Measurements from ENCODE around the gene RAB37. TPM values are rescaled to one million over a fixed set of nuclear protein-coding genes. Genes with fewer than 3 reads are reported as not detected.

RAB37 gene
- total and polyA plus RNA-seq, 7 experiments from 2014 or later: 23.6 to 58.5 (median 30.7) TPM

GRCh38 chr17:74722782-74723181, 14.3 kb upstream of the RAB37 start:
- Mint-ChIP-seq H3K27ac (no peak overlapping the region), H3K4me3 (no peak overlapping the region), H3K9me3 (no peaks in the 10 kb centered on the region), H3K27me3 (peaks cover 0 to 33% (median 0%) of the 10 kb centered on the region in 5 donors), H3K4me1 (no peaks in the 10 kb centered on the region), H3K36me3 (no peaks in the 10 kb centered on the region)
- Histone ChIP-seq H3K36me3 (ENCODE audit: control insufficient read depth in 2 of 3, insufficient read depth in 3 of 3, low read length in 3 of 3) (no peaks in the 10 kb centered on the region), H3K4me3 (ENCODE audit: low read length) (no peak overlapping the region), H3K4me1 (ENCODE audit: control insufficient read depth in 2 of 2, insufficient read depth in 2 of 2, low read length in 2 of 2) (no peaks in the 10 kb centered on the region), H3K27ac (ENCODE audit: low read depth, low read length) (no peak overlapping the region), H3K27me3 (ENCODE audit: control insufficient read depth in 2 of 2, insufficient read depth in 2 of 2, low read length in 2 of 2) (no peaks in the 10 kb centered on the region), H3K9me3 (ENCODE audit: control insufficient read depth in 2 of 3, low read length in 3 of 3) (no peaks in the 10 kb centered on the region)
- intact Hi-C loops (cut with micrococcal nuclease): no loop called here
- ATAC-seq: no peak
- CTCF ChIA-PET: no interaction called here
- DNase-seq: no peak
- POLR2A ChIA-PET: no interaction called here

GRCh38 chr17:74723891-74724290, 13.2 kb upstream of the RAB37 start:
- ATAC-seq: no peak
- Histone ChIP-seq H3K4me3 (ENCODE audit: low read length) (no peak overlapping the region), H3K27ac (ENCODE audit: low read depth, low read length) (no peak overlapping the region), H3K4me1 (ENCODE audit: control insufficient read depth in 2 of 2, insufficient read depth in 2 of 2, low read length in 2 of 2) (peaks cover 0 to 6% of the 10 kb centered on the region in 2 donors), H3K9me3 (ENCODE audit: control insufficient read depth in 2 of 3, low read length in 3 of 3) (no peaks in the 10 kb centered on the region), H3K27me3 (ENCODE audit: control insufficient read depth in 2 of 2, insufficient read depth in 2 of 2, low read length in 2 of 2) (no peaks in the 10 kb centered on the region), H3K36me3 (ENCODE audit: control insufficient read depth in 2 of 3, insufficient read depth in 3 of 3, low read length in 3 of 3) (no peaks in the 10 kb centered on the region)
- Mint-ChIP-seq H3K9me3 (no peaks in the 10 kb centered on the region), H3K4me1 (no peaks in the 10 kb centered on the region), H3K4me3 (no peak overlapping the region), H3K27ac (no peak overlapping the region), H3K36me3 (no peaks in the 10 kb centered on the region), H3K27me3 (peaks cover 0 to 26% (median 0%) of the 10 kb centered on the region in 5 donors)
- POLR2A ChIA-PET: no interaction called here
- intact Hi-C loops (cut with micrococcal nuclease): no loop called here
- CTCF ChIA-PET: no interaction called here
- no peak for DNase-seq

GRCh38 chr17:74725111-74725510, 11.9 kb upstream of the RAB37 start:
- intact Hi-C loops (cut with micrococcal nuclease): no loop called here
- Mint-ChIP-seq H3K36me3 (no peaks in the 10 kb centered on the region), H3K9me3 (no peaks in the 10 kb centered on the region), H3K4me3 (no peak overlapping the region), H3K4me1 (peaks cover 0 to 2% (median 0%) of the 10 kb centered on the region in 7 donors), H3K27me3 (peaks cover 0 to 19% (median 0%) of the 10 kb centered on the region in 5 donors), H3K27ac (no peak overlapping the region)
- Histone ChIP-seq H3K27me3 (ENCODE audit: control insufficient read depth in 2 of 2, insufficient read depth in 2 of 2, low read length in 2 of 2) (no peaks in the 10 kb centered on the region), H3K4me1 (ENCODE audit: control insufficient read depth in 2 of 2, insufficient read depth in 2 of 2, low read length in 2 of 2) (peaks cover 0 to 18% of the 10 kb centered on the region in 2 donors), H3K4me3 (ENCODE audit: low read length) (no peak overlapping the region), H3K9me3 (ENCODE audit: control insufficient read depth in 2 of 3, low read length in 3 of 3) (no peaks in the 10 kb centered on the region), H3K36me3 (ENCODE audit: control insufficient read depth in 2 of 3, insufficient read depth in 3 of 3, low read length in 3 of 3) (no peaks in the 10 kb centered on the region), H3K27ac (ENCODE audit: low read depth, low read length) (no peak overlapping the region)
- ATAC-seq: no peak
- CTCF ChIA-PET: no interaction called here
- POLR2A ChIA-PET: no interaction called here
- no peak for DNase-seq

- intact Hi-C loops (cut with micrococcal nuclease): no loop called here
Measured at GRCh38 chr17:74728033-74728701, 8.9 kb upstream of the RAB37 start.

GRCh38 chr17:74728702-74729075, 8.4 kb upstream of the RAB37 start:
- Histone ChIP-seq H3K4me3 (ENCODE audit: low read length) (no peak overlapping the region), H3K27me3 (ENCODE audit: control insufficient read depth in 2 of 2, insufficient read depth in 2 of 2, low read length in 2 of 2) (no peaks in the 10 kb centered on the region), H3K27ac (ENCODE audit: low read depth, low read length) (no peak overlapping the region), H3K9me3 (ENCODE audit: control insufficient read depth in 2 of 3, low read length in 3 of 3) (no peaks in the 10 kb centered on the region), H3K36me3 (ENCODE audit: control insufficient read depth in 2 of 3, insufficient read depth in 3 of 3, low read length in 3 of 3) (no peaks in the 10 kb centered on the region), H3K4me1 (ENCODE audit: control insufficient read depth in 2 of 2, insufficient read depth in 2 of 2, low read length in 2 of 2) (peaks cover 0 to 32% of the 10 kb centered on the region in 2 donors)
- Mint-ChIP-seq H3K27me3 (no peaks in the 10 kb centered on the region), H3K4me3 (no peak overlapping the region), H3K9me3 (no peaks in the 10 kb centered on the region), H3K36me3 (no peaks in the 10 kb centered on the region), H3K4me1 (peaks cover 0 to 17% (median 0%) of the 10 kb centered on the region in 7 donors), H3K27ac (no peak overlapping the region)
- intact Hi-C loops (cut with micrococcal nuclease): no loop called here
- DNase-seq: no peak
- no peak for ATAC-seq
- ChIA-PET POLR2A (no interaction called here), CTCF (no interaction called here)

More at GRCh38 chr17:74728033-74728701, 8.9 kb upstream of the RAB37 start:
- POLR2A ChIA-PET: no interaction called here
- peaks cover 0 to 32% of the 10 kb centered on the region in 2 donors for H3K4me1 ChIP-seq (ENCODE audit: control insufficient read depth in 2 of 2, insufficient read depth in 2 of 2, low read length in 2 of 2)
- DNase-seq (no peak), ATAC-seq (no peak)
- peaks cover 0 to 17% (median 0%) of the 10 kb centered on the region in 7 donors for H3K4me1 Mint-ChIP-seq
- H3K36me3 Mint-ChIP-seq: no peaks in the 10 kb centered on the region
- CTCF ChIA-PET: no interaction called here
- H3K9me3 ChIP-seq (ENCODE audit: control insufficient read depth in 2 of 3, low read length in 3 of 3): no peaks in the 10 kb centered on the region
- H3K36me3 ChIP-seq (ENCODE audit: control insufficient read depth in 2 of 3, insufficient read depth in 3 of 3, low read length in 3 of 3): no peaks in the 10 kb centered on the region
- H3K27me3 Mint-ChIP-seq: no peaks in the 10 kb centered on the region
- no peak overlapping the region for H3K27ac ChIP-seq (ENCODE audit: low read depth, low read length)
- H3K4me3 Mint-ChIP-seq: no peak overlapping the region
- no peaks in the 10 kb centered on the region for H3K27me3 ChIP-seq (ENCODE audit: control insufficient read depth in 2 of 2, insufficient read depth in 2 of 2, low read length in 2 of 2)
- H3K27ac Mint-ChIP-seq: no peak overlapping the region
- H3K4me3 ChIP-seq (ENCODE audit: low read length): no peak overlapping the region
- H3K9me3 Mint-ChIP-seq: no peaks in the 10 kb centered on the region

GRCh38 chr17:74729368-74729767, 7.7 kb upstream of the RAB37 start:
- no peak overlapping the region for H3K27ac Mint-ChIP-seq
- ATAC-seq (no peak), DNase-seq (no peak)
- Histone ChIP-seq H3K27me3 (ENCODE audit: control insufficient read depth in 2 of 2, insufficient read depth in 2 of 2, low read length in 2 of 2) (no peaks in the 10 kb centered on the region), H3K36me3 (ENCODE audit: control insufficient read depth in 2 of 3, insufficient read depth in 3 of 3, low read length in 3 of 3) (no peaks in the 10 kb centered on the region), H3K4me1 (ENCODE audit: control insufficient read depth in 2 of 2, insufficient read depth in 2 of 2, low read length in 2 of 2) (peaks cover 0 to 32% of the 10 kb centered on the region in 2 donors), H3K9me3 (ENCODE audit: control insufficient read depth in 2 of 3, low read length in 3 of 3) (no peaks in the 10 kb centered on the region), H3K4me3 (ENCODE audit: low read length) (no peak overlapping the region), H3K27ac (ENCODE audit: low read depth, low read length) (no peak overlapping the region)
- no peaks in the 10 kb centered on the region for H3K9me3 Mint-ChIP-seq
- H3K4me3 Mint-ChIP-seq: no peak overlapping the region
- POLR2A ChIA-PET: no interaction called here
- H3K27me3 Mint-ChIP-seq: peaks cover 0 to 6% (median 0%) of the 10 kb centered on the region in 5 donors
- H3K36me3 Mint-ChIP-seq: peaks cover 0 to 2% (median 0%) of the 10 kb centered on the region in 5 donors
- CTCF ChIA-PET: no interaction called here
- peaks cover 0 to 20% (median under 1%) of the 10 kb centered on the region in 7 donors for H3K4me1 Mint-ChIP-seq
- intact Hi-C loops (cut with micrococcal nuclease): no loop called here

GRCh38 chr17:74729866-74730265, 7.2 kb upstream of the RAB37 start:
- peak overlapping the region in 1 of 9 donors; percentile 31 for H3K27ac Mint-ChIP-seq
- Histone ChIP-seq H3K27ac (ENCODE audit: low read depth, low read length) (no peak overlapping the region), H3K9me3 (ENCODE audit: control insufficient read depth in 2 of 3, low read length in 3 of 3) (no peaks in the 10 kb centered on the region), H3K4me1 (ENCODE audit: control insufficient read depth in 2 of 2, insufficient read depth in 2 of 2, low read length in 2 of 2) (peaks cover 0 to 32% of the 10 kb centered on the region in 2 donors), H3K36me3 (ENCODE audit: control insufficient read depth in 2 of 3, insufficient read depth in 3 of 3, low read length in 3 of 3) (no peaks in the 10 kb centered on the region), H3K27me3 (ENCODE audit: control insufficient read depth in 2 of 2, insufficient read depth in 2 of 2, low read length in 2 of 2) (no peaks in the 10 kb centered on the region), H3K4me3 (ENCODE audit: low read length) (no peak overlapping the region)
- H3K4me1 Mint-ChIP-seq: peaks cover 2 to 25% (median 4%) of the 10 kb centered on the region in 7 donors
- H3K9me3 Mint-ChIP-seq: no peaks in the 10 kb centered on the region
- peaks cover 0 to 2% (median 0%) of the 10 kb centered on the region in 5 donors for H3K36me3 Mint-ChIP-seq
- CTCF ChIA-PET: interaction anchor here (0.6 kb wide), 1 partner anchor 72 kb away, joined by 7 read pairs; no protein-coding TSS in a partner anchor
- peaks cover 0 to 11% (median 0%) of the 10 kb centered on the region in 5 donors for H3K27me3 Mint-ChIP-seq
- ATAC-seq: no peak
- no peak for DNase-seq
- H3K4me3 Mint-ChIP-seq: peak overlapping the region in 1 of 10 donors; percentile 15
- intact Hi-C loops (cut with micrococcal nuclease): loop anchor here in 1 of 2 donors (10.0 kb wide), 1 partner anchor 45 kb away; no protein-coding TSS in a partner anchor
- POLR2A ChIA-PET: no interaction called here

Data from naive thymus-derived CD4-positive, alpha-beta T cell (primary cell).